ENCODE results near the gene LAMTOR2.
"Not testable (repeated sequence)": the region's sequence is repeated elsewhere in the genome, so short reads cannot be mapped to it uniquely, and the experiment has no call there.

LAMTOR2 gene

DNA sequence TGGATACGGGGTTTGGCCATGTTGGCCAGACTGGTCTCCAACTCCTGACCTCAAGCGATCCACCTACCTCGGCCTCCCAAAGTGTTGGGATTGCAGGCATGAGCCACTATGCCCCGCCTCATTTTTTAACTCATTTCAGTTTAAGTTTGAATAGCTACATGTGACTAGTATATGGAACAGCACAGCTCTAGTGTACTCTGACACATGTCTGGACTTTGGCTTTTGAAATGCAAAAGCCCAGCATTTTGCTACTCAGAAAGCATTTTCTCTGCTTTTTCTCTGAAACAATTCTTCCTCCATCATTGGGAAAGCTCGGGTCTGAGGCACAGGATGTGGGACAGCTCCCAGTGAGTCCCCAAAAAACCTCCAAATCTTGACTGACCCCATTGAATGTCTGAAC, 29.8 kb upstream of the LAMTOR2 start:
- TF ChIP-seq, protein P1, sequence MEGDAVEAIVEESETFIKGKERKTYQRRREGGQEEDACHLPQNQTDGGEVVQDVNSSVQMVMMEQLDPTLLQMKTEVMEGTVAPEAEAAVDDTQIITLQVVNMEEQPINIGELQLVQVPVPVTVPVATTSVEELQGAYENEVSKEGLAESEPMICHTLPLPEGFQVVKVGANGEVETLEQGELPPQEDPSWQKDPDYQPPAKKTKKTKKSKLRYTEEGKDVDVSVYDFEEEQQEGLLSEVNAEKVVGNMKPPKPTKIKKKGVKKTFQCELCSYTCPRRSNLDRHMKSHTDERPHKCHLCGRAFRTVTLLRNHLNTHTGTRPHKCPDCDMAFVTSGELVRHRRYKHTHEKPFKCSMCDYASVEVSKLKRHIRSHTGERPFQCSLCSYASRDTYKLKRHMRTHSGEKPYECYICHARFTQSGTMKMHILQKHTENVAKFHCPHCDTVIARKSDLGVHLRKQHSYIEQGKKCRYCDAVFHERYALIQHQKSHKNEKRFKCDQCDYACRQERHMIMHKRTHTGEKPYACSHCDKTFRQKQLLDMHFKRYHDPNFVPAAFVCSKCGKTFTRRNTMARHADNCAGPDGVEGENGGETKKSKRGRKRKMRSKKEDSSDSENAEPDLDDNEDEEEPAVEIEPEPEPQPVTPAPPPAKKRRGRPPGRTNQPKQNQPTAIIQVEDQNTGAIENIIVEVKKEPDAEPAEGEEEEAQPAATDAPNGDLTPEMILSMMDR (IDR thresholded peaks at IDR 0.05; ENCODE audit: insufficient read depth, low read length, missing control alignments): no peak
- CTCF ChIA-PET: interaction anchor here (1.1 to 3.0 kb wide), 2 partner anchors 41 to 44 kb away, joined by 3 to 17 read pairs; no protein-coding TSS in a partner anchor
- POLR2A ChIA-PET: no interaction called here
- H3K4me3 ChIP-seq (ENCODE audit: low read depth, low read length): no peak overlapping the region
- DNase-seq (ENCODE audit: low read depth, low spot score): no peak

DNA sequence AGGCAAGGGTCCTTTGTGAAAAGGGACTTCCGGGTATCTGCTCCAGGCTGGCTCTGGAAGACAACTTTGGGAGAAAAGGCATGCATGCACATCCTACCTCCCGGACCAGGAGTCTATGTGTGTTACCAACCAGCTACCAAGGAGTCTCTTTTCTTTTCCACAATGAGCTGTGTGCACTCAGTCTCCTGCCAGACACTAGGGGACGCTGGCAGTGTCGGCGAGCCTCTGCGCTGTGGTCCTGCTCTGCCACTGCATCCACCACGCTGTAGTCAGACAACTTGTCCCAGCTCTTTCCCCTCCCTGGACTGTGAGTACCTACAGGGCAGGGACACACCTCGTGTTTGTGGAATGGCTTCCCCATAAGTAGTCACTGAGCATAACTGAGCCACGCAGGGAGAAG, 28.7 kb upstream of the LAMTOR2 start:
- ChIA-PET CTCF (interaction anchor here (0.7 to 3.0 kb wide), 6 partner anchors 11 to 40 kb away, joined by 3 to 17 read pairs (median 3); partner anchors contain the start of gene LAMTOR2), POLR2A (no interaction called here)
- TF ChIP-seq, protein P1 (IDR thresholded peaks at IDR 0.05; ENCODE audit: insufficient read depth, low read length, missing control alignments): peak; percentile 76
- no peak overlapping the region for H3K4me3 ChIP-seq (ENCODE audit: low read depth, low read length)
- no peak for DNase-seq (ENCODE audit: low read depth, low spot score)

DNA sequence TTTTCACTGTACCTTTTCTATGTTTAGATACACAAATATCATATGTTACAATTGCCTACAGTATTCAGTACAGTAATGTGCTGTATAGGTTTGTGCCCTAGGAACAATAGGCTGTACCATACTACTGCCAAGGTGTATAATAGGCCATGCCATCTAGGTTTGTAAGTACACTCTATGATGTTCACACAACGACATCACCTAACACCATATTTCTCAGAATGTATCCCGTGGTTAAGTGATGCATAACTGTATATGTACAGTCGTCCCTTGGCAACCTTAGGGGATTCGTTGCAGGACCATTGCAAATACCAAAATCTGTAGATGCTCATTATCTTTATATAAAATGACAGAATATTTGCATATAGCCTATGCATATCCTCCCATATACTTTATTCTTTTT, 28.0 kb upstream of the LAMTOR2 start:
- POLR2A ChIA-PET: no interaction called here
- CTCF ChIA-PET: interaction anchor here (1.0 to 3.0 kb wide), 4 partner anchors 10 to 39 kb away, joined by 3 to 17 read pairs (median 4); no protein-coding TSS in a partner anchor
- DNase-seq (ENCODE audit: low read depth, low spot score): no peak
- no peak overlapping the region for H3K4me3 ChIP-seq (ENCODE audit: low read depth, low read length)
- TF ChIP-seq, protein P1 (IDR thresholded peaks at IDR 0.05; ENCODE audit: insufficient read depth, low read length, missing control alignments): no peak

DNA sequence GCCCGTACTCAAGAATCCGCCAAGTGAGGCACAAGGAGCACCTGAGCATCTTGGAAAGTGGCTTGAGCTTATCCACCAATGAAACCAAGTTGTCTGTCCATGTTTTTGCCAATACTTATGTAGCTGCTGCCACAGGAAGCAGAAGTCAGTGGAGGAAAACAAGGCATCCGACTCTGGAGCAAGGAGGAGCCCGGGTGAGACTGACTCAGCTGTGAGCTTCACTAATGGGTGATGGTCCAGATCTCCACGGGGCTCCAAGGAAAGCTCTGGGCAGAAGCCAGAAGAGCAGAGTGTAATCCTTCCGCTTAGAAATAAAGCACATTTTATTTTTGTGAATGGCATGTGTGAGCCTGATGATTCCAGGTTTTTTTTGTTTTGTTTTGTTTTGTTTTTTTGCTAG, 21.6 kb upstream of the LAMTOR2 start:
- no peak for DNase-seq (ENCODE audit: low read depth, low spot score)
- POLR2A ChIA-PET: interaction anchor here (0.9 to 1.0 kb wide), 2 partner anchors 17 to 26 kb away, joined by 3 read pairs; no protein-coding TSS in a partner anchor
- TF ChIP-seq, protein P1 (IDR thresholded peaks at IDR 0.05; ENCODE audit: insufficient read depth, low read length, missing control alignments): no peak
- H3K4me3 ChIP-seq (ENCODE audit: low read depth, low read length): no peak overlapping the region
- CTCF ChIA-PET: interaction anchor here (1.2 kb wide), 1 partner anchor 64 kb away, joined by 3 read pairs; no protein-coding TSS in a partner anchor

DNA sequence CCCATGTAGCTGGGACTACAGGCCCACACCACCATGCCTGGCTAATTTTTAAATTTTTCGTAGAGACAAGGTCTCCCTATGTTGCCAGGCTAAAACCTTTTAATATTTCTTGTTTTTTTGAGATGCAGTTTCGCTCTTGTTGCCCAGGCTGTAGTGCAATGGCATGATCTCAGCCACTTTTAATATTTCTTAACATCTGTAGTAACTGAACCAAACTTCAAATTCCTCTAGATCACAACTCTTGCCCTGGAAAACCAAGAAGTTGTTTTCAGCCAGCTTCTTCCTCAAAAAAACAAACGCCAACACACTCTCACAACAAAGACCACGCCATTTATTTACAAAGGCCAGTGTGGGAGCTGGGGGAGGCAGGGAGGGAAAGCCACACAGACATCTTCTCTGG, 19.6 kb upstream of the LAMTOR2 start:
- CTCF ChIA-PET: interaction anchor here (1.1 kb wide), 1 partner anchor 10 kb away, joined by 3 read pairs; no protein-coding TSS in a partner anchor
- DNase-seq (ENCODE audit: low read depth, low spot score); POLR2A ChIA-PET; H3K4me3 ChIP-seq (ENCODE audit: low read depth, low read length): not testable (repeated sequence)

DNA sequence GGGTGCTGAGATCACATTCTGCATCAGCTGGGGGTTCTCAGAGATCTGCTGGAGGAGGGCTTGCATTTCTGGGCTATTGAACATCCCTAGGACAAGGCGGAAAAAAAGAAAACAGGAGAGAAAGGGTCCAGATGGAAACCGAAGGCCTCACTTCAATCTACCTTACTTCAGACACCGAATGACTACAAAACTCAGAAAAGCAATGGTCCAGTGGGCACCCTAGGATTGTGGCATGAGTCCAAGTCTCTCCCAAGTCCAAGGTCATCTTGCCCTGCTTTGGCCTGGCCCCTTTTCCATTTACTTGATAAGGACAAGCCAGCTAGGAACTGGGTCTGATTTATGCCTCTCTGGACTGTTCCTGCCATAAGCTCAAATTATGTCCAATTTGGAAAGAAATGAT, 11.8 kb upstream of the LAMTOR2 start:
- POLR2A ChIA-PET: no interaction called here
- DNase-seq (ENCODE audit: low read depth, low spot score): no peak
- CTCF ChIA-PET: interaction anchor here (0.9 kb wide), 1 partner anchor 17 kb away, joined by 3 read pairs; no protein-coding TSS in a partner anchor
- TF ChIP-seq, protein P1 (IDR thresholded peaks at IDR 0.05; ENCODE audit: insufficient read depth, low read length, missing control alignments): no peak
- no peak overlapping the region for H3K4me3 ChIP-seq (ENCODE audit: low read depth, low read length)

DNA sequence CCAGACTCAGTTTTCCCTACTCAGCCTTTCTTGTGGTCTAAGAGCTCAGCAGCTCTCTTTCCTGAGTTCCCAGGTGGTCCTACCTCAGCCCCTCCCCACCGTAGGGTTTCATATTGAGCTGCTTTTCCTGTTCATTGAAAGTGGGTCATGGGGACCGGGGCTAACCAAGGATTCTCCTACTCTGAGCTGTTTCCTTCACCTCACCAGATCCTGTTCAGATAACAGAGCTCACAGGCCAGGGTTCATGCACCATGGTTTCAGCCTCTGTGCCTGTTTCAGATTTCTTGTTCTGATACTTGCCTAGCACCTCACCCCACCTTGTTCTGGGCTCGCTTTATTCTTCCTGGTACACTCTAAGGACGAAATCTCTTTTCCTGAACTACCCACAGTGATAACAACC, 9.5 kb upstream of the LAMTOR2 start:
- CTCF ChIA-PET: interaction anchor here (0.9 kb wide), 1 partner anchor 11 kb away, joined by 3 read pairs; no protein-coding TSS in a partner anchor
- POLR2A ChIA-PET: interaction anchor here (0.8 kb wide), 1 partner anchor 16 kb away, joined by 3 read pairs; no protein-coding TSS in a partner anchor
- TF ChIP-seq, protein P1 (IDR thresholded peaks at IDR 0.05; ENCODE audit: insufficient read depth, low read length, missing control alignments): no peak
- no peak for DNase-seq (ENCODE audit: low read depth, low spot score)
- no peak overlapping the region for H3K4me3 ChIP-seq (ENCODE audit: low read depth, low read length)

Measured in AG04449 (cell line).